ENCODE data around the gene EIF3C.
"Not testable (repeated sequence)": the region's sequence is repeated elsewhere in the genome, so short reads cannot be mapped to it uniquely, and the experiment has no call there.

- TF ChIP-seq EZH2 (IDR thresholded peaks at IDR 0.05; ENCODE audit: insufficient read depth, poor library complexity, severe bottlenecking); EZH2phosphoT487 (IDR thresholded peaks at IDR 0.05; ENCODE audit: insufficient read depth, low read depth): not testable (repeated sequence)
Observed at GRCh38 chr16:28701384-28701783, 9.9 kb upstream of the EIF3C start.

Measured in GM23248 (cell line).